RCC 7860 (cell line): ENCODE data around the gene ZNF547.
"Not testable (repeated sequence)": the region's sequence is repeated elsewhere in the genome, so short reads cannot be mapped to it uniquely, and the experiment has no call there.

ENCODE experiments used
- DNase-seq: peaks from one replicate; pipeline ENCODE4 v3.0.0-alpha.2; 2015; ENCODE audit warnings: low spot score
- FAIRE-seq: peaks from 2 replicates; lab custom pipeline; 2012; peaks lifted over from hg19 to GRCh38; lab: Jason Lieb, UNC

ZNF547 gene

GRCh38 chr19:57366776-57367175 is 3.4 kb downstream of the ZNF547 start:
- FAIRE-seq (no peak), DNase-seq (no peak)

GRCh38 chr19:57374179-57374578 is 10.8 kb downstream of the ZNF547 start:
- no peak for FAIRE-seq
- no peak for DNase-seq

- not testable (repeated sequence) for DNase-seq, FAIRE-seq
These were observed 11.3 kb downstream of the ZNF547 start for GRCh38 chr19:57374647-57375046.

- no peak for DNase-seq
- FAIRE-seq = no peak
These were observed 12.8 kb downstream of the ZNF547 start for GRCh38 chr19:57376151-57376550.

- FAIRE-seq = no peak
- no peak for DNase-seq
These were observed 14.3 kb downstream of the ZNF547 start for GRCh38 chr19:57377498-57378146.

GRCh38 chr19:57380923-57381322 is 17.6 kb downstream of the ZNF547 start:
- DNase-seq = no peak
- FAIRE-seq = no peak

GRCh38 chr19:57382806-57383488 is 19.6 kb downstream of the ZNF547 start:
- no peak for DNase-seq
- FAIRE-seq = no peak

GRCh38 chr19:57389194-57389729 is 25.9 kb downstream of the ZNF547 start:
- no peak for FAIRE-seq
- DNase-seq = no peak

GRCh38 chr19:57389730-57390598 is 26.6 kb downstream of the ZNF547 start, which contains the start of gene ZNF548:
Gene ZNF548, plus strand, starts transcription at chr19:57389854. Its CDS starts 246 bp downstream, at chr19:57390100.
- FAIRE-seq (peak; percentile 63), DNase-seq (peak; percentile 88)

GRCh38 chr19:57395710-57396109 is 32.4 kb downstream of the ZNF547 start:
- FAIRE-seq = no peak
- no peak for DNase-seq

- FAIRE-seq = no peak
These were observed 35.5 kb downstream of the ZNF547 start for GRCh38 chr19:57398868-57399267.

GRCh38 chr19:57403737-57404563 is 40.6 kb downstream of the ZNF547 start:
- FAIRE-seq (no peak), DNase-seq (no peak)

More at GRCh38 chr19:57398868-57399267, 35.5 kb downstream of the ZNF547 start:
- DNase-seq = no peak

- FAIRE-seq (no peak), DNase-seq (no peak)
These were observed 43.3 kb downstream of the ZNF547 start for GRCh38 chr19:57406516-57407123.

- FAIRE-seq (peak; percentile 62), DNase-seq (peak; percentile 74)
These were observed 47.7 kb downstream of the ZNF547 start, which contains the start of gene ZNF17 for GRCh38 chr19:57410877-57411671. Gene ZNF17, plus strand, starts transcription at chr19:57411161. Its CDS starts 2,455 bp downstream, at chr19:57413616.

- DNase-seq (no peak), FAIRE-seq (no peak)
These were observed 56.1 kb downstream of the ZNF547 start for GRCh38 chr19:57419439-57419838.

GRCh38 chr19:57421037-57421436 is 57.7 kb downstream of the ZNF547 start:
- no peak for DNase-seq
- no peak for FAIRE-seq
